Measurements from ENCODE around the gene ZNF780B.
"Not testable (repeated sequence)": the region's sequence is repeated elsewhere in the genome, so short reads cannot be mapped to it uniquely, and the experiment has no call there.

DNA sequence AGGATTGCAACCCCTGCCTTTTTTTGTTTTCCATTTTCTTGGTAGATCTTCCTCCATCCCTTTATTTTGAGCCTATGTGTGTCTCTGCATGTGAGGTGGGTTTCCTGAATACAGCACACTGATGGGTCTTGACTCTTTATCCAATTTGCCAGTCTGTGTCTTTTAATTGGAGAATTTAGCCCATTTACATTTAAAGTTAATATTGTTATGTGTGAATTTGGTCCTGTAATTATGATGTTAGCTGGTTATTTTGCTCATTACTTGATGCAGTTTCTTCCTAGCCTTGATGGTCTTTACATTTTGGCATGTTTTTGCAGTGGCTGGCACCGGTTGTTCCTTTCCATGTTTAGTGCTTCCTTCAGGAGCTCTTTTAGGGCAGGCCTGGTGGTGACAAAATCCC, 14.3 kb downstream of the ZNF780B start:
- TF ChIP-seq POLR2A (IDR thresholded peaks at IDR 0.05): not testable (repeated sequence)
- TF ChIP-seq, protein P1, sequence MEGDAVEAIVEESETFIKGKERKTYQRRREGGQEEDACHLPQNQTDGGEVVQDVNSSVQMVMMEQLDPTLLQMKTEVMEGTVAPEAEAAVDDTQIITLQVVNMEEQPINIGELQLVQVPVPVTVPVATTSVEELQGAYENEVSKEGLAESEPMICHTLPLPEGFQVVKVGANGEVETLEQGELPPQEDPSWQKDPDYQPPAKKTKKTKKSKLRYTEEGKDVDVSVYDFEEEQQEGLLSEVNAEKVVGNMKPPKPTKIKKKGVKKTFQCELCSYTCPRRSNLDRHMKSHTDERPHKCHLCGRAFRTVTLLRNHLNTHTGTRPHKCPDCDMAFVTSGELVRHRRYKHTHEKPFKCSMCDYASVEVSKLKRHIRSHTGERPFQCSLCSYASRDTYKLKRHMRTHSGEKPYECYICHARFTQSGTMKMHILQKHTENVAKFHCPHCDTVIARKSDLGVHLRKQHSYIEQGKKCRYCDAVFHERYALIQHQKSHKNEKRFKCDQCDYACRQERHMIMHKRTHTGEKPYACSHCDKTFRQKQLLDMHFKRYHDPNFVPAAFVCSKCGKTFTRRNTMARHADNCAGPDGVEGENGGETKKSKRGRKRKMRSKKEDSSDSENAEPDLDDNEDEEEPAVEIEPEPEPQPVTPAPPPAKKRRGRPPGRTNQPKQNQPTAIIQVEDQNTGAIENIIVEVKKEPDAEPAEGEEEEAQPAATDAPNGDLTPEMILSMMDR (IDR thresholded peaks at IDR 0.05): not testable (repeated sequence)
